Hepatocyte (in vitro differentiated cells): Measurements from ENCODE around the gene SUSD3.

ENCODE experiments used
- EZH2 ChIP-seq: fragments of 200-600 bp; sonication (generic); IDR thresholded peaks from 2 replicates; pipeline ENCODE4 v1.6.1; 2016; ENCODE audit warnings: antibody characterized with exemption, mild to moderate bottlenecking, borderline replicate concordance
- EZH2phosphoT487 ChIP-seq: fragments of 200-600 bp; sonication (generic); IDR thresholded peaks from one replicate; pipeline ENCODE4 v1.6.1; 2018; ENCODE audit warnings: antibody characterized with exemption, mild to moderate bottlenecking, low read depth, moderate library complexity; ENCODE audit not compliant: unreplicated experiment, severe bottlenecking
- TF ChIP-seq, protein P1 (sequence below): fragments of 200-600 bp; sonication (generic); IDR thresholded peaks from 2 replicates; pipeline ENCODE4 v1.5.1; 2016; ENCODE audit warnings: antibody characterized with exemption, mild to moderate bottlenecking; ENCODE audit not compliant: poor library complexity

GRCh38 chr9:93093877-93094657 is 35.6 kb downstream of the SUSD3 start:
- TF ChIP-seq, protein P1, sequence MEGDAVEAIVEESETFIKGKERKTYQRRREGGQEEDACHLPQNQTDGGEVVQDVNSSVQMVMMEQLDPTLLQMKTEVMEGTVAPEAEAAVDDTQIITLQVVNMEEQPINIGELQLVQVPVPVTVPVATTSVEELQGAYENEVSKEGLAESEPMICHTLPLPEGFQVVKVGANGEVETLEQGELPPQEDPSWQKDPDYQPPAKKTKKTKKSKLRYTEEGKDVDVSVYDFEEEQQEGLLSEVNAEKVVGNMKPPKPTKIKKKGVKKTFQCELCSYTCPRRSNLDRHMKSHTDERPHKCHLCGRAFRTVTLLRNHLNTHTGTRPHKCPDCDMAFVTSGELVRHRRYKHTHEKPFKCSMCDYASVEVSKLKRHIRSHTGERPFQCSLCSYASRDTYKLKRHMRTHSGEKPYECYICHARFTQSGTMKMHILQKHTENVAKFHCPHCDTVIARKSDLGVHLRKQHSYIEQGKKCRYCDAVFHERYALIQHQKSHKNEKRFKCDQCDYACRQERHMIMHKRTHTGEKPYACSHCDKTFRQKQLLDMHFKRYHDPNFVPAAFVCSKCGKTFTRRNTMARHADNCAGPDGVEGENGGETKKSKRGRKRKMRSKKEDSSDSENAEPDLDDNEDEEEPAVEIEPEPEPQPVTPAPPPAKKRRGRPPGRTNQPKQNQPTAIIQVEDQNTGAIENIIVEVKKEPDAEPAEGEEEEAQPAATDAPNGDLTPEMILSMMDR: no peak
- no peak for TF ChIP-seq EZH2
- no peak for TF ChIP-seq EZH2phosphoT487
